K562 (cell line): ENCODE results near the gene FMO2.

ENCODE experiments used
- CHD1 ChIP-seq: fragments of 200-600 bp; sonication (generic); IDR thresholded peaks from one replicate; pipeline ENCODE4 v1.6.1; 2012; ENCODE audit warnings: mild to moderate bottlenecking, moderate library complexity, low read length, inconsistent platforms
- EZH2 ChIP-seq: IDR thresholded peaks from 2 replicates; pipeline ENCODE4 v1.6.1; 2012; ENCODE audit warnings: low read depth, mild to moderate bottlenecking, inconsistent platforms, low read length, borderline replicate concordance
- RBFOX2 ChIP-seq: fragments of 200-400 bp; formaldehyde crosslinking; IDR thresholded peaks from 2 replicates; pipeline ENCODE4 v1.6.1; 2017; ENCODE audit warnings: low read depth, mild to moderate bottlenecking, low read length, moderate library complexity
- ZNF282 ChIP-seq: sonication (generic); formaldehyde crosslinking; IDR thresholded peaks from 2 replicates; pipeline ENCODE4 v1.8.1; 2023; ENCODE audit warnings: missing genetic modification reagents
- TF ChIP-seq, protein P1 (sequence below): fragments of 450-650 bp; IDR thresholded peaks from 2 replicates; pipeline ENCODE4 v1.6.1; 2016; ENCODE audit warnings: missing biosample characterization, missing genetic modification characterization
- TF ChIP-seq, protein P2 (sequence below): fragments of 450-650 bp; IDR thresholded peaks from 2 replicates; pipeline ENCODE4 v1.6.1; 2016
- TF ChIP-seq, protein P3 (sequence below), 3 experiments: IDR thresholded peaks in 2 of 3; conservative IDR thresholded peaks in 1 of 3; 2 replicates each; pipeline ENCODE4 v1.5.1; 2011 to 2012; ENCODE audit warnings: low read length in 3 of 3, mild to moderate bottlenecking in 3 of 3, control low read depth in 2 of 3, improper control_type of control experiment in 1 of 3, inconsistent platforms in 1 of 3, low read depth in 1 of 3, mixed read lengths in 1 of 3, moderate library complexity in 1 of 3; ENCODE audit not compliant: insufficient read depth in 2 of 3

DNA sequence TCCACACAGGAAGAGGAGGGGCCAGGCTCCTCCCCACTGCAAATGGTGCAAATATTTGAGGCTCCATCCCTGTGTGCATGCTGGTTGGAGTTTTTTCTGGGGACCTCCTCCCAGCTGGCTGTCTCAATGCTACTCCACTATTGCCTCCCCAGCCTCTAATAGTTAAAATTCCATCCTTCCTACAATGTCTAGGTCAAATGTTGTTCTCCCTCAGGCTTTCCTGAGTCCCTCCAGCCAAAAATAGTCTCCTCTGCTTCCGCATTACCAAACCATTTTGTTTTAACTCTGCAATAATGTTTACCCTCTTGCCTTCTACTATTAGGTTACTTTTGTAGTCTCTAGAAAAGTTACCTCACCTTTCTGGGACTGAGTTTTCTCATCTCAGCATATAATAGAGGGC, 33.6 kb downstream of the FMO2 start:
- TF ChIP-seq ZNF282 (CRISPR knock-in tag) (no peak), RBFOX2 (no peak), CHD1 (no peak), EZH2 (no peak)
- TF ChIP-seq, protein P1, sequence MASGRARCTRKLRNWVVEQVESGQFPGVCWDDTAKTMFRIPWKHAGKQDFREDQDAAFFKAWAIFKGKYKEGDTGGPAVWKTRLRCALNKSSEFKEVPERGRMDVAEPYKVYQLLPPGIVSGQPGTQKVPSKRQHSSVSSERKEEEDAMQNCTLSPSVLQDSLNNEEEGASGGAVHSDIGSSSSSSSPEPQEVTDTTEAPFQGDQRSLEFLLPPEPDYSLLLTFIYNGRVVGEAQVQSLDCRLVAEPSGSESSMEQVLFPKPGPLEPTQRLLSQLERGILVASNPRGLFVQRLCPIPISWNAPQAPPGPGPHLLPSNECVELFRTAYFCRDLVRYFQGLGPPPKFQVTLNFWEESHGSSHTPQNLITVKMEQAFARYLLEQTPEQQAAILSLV: no peak
- TF ChIP-seq, protein P2, sequence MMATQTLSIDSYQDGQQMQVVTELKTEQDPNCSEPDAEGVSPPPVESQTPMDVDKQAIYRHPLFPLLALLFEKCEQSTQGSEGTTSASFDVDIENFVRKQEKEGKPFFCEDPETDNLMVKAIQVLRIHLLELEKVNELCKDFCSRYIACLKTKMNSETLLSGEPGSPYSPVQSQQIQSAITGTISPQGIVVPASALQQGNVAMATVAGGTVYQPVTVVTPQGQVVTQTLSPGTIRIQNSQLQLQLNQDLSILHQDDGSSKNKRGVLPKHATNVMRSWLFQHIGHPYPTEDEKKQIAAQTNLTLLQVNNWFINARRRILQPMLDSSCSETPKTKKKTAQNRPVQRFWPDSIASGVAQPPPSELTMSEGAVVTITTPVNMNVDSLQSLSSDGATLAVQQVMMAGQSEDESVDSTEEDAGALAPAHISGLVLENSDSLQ: no peak
- TF ChIP-seq, protein P3, sequence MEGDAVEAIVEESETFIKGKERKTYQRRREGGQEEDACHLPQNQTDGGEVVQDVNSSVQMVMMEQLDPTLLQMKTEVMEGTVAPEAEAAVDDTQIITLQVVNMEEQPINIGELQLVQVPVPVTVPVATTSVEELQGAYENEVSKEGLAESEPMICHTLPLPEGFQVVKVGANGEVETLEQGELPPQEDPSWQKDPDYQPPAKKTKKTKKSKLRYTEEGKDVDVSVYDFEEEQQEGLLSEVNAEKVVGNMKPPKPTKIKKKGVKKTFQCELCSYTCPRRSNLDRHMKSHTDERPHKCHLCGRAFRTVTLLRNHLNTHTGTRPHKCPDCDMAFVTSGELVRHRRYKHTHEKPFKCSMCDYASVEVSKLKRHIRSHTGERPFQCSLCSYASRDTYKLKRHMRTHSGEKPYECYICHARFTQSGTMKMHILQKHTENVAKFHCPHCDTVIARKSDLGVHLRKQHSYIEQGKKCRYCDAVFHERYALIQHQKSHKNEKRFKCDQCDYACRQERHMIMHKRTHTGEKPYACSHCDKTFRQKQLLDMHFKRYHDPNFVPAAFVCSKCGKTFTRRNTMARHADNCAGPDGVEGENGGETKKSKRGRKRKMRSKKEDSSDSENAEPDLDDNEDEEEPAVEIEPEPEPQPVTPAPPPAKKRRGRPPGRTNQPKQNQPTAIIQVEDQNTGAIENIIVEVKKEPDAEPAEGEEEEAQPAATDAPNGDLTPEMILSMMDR (IDR thresholded peaks at IDR 0.05 in 2 of 3, conservative IDR thresholded peaks at IDR 0.05 in 1 of 3; ENCODE audit: insufficient read depth in 2 of 3, low read depth in 1 of 3, low read length in 3 of 3): no peak
